Fibroblast of upper back skin (primary cell): ENCODE results near the gene DDX41.
A peak's percentile ranks its signal among the peaks of the same experiment; 100 is the strongest.
"Not testable (repeated sequence)": the region's sequence is repeated elsewhere in the genome, so short reads cannot be mapped to it uniquely, and the experiment has no call there.

ENCODE experiments used
- DNase-seq: peaks from one replicate; pipeline ENCODE4 v3.0.0-alpha.2; 2013

DDX41 gene

DNA sequence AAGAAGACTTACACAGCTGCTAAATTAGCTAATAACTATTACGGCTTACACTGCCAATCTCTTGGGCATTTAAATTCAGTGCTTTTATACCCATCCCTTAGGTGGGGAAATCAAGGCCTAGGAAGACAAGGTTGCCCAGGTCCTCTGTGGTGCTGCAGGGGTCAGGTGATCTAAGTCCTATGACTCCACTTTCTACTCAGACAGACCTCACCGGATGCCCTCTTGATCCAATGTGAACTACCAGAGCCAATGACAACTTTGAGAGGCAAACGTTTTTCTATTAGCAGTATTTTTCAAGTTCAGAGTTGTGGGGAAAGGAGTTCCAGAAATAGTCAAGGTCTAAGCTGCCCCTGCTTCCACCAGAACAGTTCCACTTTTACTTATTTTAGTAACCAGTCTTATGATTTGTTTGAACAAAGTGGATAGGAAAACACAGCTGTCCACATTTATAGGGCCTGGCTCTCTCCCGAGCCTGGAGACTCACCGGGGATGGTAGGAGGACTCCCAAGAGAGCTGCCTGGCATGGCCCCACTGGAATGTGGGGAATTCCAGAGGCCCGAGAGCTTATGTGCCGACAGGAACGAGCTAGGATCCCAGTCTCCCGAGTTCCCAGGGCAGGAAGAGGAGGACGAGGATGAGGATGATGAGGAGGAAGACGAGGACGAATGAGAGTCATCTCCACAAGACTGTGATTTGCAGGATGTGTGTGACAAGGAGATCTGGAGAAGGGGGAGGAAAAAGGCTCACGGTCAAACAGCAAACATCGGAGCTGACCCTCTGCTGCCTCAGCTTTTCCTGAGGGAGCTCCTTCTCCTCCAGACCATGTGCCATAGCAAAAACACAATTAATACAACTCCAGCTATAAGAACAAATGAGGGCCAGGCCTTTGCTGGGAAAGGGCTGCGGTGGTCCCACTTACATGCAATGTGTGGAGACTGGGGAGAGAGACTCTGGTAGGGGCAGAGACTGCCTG lies 20.9 kb upstream of the DDX41 start:
- peak; percentile 81 for DNase-seq

DNA sequence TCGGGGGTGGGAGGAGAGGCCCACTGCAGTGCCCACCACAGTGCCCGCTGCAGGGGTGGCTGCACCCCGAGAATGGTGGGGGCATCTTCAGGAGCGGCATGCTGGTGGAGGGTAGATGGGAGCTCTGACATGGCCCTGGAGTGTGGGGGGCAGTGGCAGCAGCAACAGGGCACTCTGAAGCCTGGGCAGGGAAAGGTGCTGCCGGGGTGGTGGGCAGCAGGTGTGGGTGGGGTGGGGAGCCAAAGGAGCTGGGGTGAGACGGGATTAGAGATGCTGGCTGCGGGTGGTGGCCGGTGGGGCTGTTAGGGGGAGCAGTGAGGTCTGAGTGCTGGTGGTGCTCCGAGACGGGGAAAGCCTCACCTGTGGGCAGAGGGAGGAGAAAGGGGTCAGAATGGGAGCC lies 19.6 kb upstream of the DDX41 start:
- no peak for DNase-seq

DNA sequence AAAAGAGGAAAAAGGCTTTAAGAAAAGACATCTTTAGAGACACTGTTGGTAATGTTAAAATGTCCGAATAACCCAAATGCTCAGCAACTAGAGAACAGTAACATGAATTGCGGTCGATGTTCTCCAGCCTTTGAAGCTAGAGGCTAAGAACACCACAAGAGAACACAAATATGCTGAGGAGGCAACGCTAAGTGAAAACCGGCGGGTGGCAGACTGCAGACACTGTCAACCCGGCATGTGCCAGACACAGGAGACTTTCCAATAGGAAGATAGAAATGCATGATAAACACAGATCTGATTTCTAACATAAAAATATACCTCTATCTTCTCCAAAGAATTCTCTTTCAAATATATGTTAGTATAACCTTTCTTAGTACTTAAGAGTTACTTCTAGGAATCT lies 18.4 kb upstream of the DDX41 start:
- no peak for DNase-seq

DNA sequence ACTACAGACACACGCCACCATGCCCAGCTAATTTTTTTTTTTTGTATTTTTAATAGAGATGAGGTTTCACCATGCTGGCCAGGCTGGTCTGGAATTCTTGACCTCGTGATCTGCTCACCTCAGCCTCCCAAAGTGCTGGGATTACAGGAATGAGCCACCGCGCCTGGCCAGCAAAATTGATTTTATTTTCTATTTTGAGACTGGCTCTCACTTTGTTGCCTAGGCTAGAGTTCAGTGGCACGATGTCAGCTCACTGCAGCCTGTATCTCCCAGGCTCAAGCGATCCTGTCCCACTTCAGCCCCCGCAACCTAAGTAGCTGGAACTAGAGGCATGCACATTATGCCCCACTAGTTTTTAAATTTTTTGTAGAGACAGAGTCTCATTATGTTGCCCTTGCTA lies 17.7 kb upstream of the DDX41 start:
- not testable (repeated sequence) for DNase-seq

DNA sequence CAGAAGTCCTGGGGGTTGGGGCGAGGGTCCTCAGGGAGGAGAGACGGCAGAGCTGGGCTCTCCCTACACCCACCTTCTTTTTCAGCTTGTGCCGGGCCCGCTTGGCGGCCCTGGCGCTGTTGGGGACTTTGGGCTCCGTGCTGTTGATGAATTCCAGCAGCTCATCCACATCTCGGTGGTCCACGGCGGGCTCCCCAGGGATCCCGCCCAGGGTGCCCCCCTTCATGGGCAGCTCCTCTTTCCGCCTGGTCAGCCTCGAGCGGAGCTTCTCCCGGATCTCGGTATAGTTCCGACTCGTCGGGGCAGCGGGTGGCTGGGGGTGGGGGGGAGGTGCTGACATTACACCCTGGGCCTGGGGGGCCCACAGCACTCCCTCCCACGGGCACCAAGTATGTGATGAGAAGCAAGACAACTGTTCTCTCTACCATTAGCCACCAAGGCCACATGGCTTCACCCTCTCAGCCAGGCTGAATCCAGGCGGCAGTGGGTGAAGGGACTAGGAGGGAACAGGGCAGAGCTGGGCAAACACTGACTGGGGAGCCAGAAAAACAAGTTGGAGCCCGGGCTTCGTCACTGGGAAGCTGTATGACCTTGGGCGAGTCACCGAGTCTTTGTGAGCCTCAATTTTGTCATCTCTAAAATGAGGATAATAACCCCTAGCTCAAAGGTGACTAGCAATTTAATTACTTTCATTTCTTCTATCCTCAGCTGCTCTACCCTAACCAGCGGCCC lies 14.6 kb upstream of the DDX41 start:
- no peak for DNase-seq

DNA sequence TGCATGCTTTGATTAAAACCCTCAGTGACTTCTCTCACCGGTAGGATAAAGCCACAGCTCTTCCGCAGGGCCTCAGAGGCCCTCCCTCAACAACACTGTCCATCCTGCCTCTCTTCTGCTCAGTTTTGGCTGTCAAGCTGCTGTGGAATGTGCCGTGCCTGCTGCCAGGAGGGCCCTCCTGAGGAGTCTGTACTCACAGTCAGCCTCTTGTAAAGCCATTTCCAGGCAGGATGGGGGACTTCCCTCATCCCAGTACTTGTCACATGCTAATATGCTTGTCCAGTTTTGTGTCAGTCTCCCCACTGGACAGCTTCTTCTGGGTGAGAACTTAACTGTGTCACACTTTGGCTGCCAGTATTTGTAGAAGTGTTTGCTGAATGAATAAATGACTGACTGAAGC lies 13.9 kb upstream of the DDX41 start:
- no peak for DNase-seq

DNA sequence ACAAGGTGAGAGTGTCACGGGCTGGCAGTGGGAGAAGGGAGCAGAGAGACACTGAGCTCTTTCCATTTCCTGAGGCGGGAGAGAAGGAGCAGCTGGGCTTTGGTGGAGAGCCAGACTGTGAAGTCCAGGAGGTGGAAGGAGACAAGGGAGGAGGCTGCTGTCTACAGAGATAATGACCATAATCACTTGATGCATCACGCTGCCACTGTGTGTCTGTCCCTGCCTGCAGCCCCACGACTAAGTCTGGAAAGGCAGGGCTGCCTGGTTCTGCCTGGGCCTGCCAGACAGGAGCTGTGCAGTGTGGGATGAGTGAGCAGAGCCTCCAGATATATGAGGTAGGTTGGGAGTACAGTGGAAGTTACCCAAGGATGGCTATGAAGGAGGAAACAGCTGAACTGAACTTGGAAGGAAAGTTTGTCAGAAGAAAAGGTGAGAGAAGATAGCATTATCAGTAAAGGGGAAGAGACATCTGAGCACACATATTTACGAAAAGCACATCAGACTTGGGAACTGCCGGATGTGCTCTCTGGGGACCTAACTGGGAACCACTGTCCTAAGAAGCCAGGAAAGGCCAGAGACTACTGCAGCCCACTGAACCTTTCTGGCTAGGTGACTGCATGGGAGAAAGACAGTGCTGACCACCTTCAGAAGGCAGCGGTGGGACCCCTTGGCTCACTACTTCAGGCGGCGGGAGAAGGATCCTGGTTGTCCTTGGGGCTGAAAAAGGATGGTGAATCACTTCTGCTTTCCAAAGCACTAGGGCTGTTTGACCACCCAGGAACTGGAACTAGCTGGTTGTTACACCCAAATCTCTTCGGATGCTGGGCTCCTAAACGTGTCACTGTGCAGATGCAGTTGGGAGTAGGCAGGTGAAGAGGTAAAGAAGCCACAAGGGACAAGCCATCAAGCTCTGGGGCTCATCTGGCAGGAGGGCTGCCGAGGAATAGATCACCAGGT lies 12.8 kb upstream of the DDX41 start:
- DNase-seq, result no peak

DNA sequence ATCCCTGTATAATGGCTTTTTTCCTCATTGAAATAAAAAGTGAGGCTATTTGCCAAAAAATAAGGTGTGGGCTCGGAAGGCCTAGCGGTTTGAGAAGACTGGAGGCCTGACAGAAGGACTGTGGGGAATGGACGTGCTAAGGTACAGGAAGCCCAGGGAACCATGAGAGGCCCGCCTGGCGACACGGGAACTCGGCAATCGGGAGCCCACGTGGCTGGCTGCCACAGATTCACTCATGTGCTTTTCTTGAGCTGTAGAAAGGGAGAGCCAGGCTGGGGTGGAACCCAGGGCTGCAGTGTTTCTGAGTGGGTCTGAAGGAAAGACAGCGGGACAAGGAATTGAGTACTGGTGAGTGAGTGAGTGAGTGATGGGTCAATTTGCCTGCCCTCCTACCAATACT lies 11.9 kb upstream of the DDX41 start:
- no peak for DNase-seq

DNA sequence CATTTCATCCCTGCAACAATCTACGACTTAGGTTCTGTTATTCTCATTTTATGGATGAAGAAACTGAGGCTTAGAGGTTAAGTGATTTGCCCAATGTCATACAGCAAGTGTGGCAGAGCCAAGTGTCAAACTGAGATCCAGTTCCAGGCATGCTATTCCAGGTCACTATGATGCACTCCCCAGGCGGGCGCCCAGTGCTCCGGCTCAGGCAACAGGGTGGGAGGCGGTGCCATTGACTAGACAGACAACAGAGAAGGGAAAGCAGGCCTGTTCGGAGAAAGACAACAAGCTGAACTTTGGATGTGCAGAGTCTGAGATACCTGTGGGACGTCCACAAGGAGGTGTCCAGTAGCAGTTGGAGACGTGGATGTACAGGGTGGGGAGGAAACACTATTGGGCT lies 10.8 kb upstream of the DDX41 start:
- no peak for DNase-seq

DNA sequence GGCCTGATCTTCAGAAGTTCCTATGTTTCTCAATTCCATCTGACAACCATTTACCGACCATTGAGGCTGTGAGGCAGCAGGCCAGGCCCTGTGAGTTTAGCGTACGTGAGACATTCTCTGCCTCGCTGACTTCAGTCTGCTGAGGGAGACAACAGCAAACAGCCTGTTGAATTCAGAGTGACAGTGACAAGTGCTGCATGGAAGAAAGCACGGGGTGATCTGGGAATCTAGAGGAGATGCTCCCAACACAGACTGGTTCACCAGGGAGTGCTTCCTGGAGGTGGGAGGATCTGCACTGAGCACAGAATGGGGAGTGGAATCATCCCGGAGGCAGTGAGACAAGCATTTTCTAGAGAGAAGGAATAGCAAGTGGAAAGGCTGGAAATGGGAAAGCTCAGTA lies 10.0 kb upstream of the DDX41 start:
- no peak for DNase-seq

DNA sequence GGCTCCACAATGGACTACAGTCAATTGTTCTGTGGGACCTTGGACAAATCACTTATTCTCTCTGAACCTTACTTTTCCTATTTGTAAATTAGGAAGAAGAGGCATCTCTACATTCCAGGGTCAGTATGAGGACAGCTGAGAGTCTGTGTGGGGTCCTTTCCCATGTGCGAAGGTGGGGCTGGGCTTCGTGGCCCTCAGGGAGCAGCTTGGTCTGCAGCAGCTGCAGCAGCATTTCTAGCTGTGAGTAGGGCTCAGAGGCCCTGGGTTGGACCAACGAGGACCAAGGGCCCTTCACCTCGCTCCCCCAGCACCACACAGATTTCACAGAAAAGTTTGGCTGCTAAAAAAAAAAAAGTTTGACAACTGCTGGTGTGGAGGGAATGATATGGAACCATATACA lies 9.4 kb upstream of the DDX41 start:
- DNase-seq, result no peak

DNA sequence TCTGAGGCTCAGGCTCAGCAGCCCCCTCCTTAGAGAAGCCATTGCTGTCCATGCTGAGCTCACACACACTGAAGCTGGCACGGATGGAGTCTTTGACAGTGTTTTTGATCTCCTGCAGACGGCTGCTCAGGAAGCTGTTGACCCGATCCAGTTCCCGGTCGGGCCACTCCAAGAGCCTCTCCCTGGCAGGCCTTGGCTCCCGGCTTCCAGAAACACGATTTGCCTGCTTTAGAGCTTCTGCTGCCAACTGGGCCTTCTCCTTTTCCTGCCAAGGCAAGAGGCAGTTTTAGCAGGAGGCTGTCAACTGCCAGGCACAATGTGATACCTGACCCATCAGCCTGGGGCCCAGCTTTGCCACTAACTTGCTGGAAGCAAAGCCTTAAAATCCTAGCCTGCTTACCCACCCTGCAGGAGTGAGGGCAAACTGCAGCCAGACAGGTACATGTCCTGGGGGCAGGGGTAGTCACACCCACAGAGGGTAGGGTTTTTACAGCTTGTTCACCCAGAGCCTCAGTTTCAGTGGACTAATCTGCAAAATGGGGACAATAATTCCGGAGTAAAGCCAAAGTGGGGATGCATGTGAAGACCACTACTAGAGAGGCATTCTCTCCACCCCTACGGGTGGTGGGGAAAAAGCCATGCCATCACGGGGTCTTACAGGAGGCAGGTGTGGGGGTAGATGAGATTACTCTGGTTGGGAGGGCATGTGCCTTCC lies 8.3 kb upstream of the DDX41 start:
- no peak for DNase-seq

DNA sequence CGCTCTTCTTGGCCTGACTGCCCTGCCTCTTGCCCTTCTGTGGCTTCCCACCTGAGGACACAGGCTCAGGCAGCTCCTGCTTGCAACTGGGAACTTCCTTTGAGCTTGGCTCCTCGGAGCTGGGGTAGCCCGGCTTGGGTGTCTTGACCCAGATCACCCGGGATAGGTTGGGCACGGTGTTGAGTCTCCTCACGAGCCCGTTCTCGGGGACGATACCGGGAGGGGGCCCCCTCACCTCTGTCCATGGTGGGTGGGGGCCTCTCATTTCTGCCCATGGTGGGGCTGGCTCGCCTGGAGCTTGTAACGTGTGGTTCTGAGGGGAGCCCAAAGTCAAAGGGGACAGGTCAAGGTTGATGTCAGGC lies 7.8 kb upstream of the DDX41 start:
- no peak for DNase-seq

DNA sequence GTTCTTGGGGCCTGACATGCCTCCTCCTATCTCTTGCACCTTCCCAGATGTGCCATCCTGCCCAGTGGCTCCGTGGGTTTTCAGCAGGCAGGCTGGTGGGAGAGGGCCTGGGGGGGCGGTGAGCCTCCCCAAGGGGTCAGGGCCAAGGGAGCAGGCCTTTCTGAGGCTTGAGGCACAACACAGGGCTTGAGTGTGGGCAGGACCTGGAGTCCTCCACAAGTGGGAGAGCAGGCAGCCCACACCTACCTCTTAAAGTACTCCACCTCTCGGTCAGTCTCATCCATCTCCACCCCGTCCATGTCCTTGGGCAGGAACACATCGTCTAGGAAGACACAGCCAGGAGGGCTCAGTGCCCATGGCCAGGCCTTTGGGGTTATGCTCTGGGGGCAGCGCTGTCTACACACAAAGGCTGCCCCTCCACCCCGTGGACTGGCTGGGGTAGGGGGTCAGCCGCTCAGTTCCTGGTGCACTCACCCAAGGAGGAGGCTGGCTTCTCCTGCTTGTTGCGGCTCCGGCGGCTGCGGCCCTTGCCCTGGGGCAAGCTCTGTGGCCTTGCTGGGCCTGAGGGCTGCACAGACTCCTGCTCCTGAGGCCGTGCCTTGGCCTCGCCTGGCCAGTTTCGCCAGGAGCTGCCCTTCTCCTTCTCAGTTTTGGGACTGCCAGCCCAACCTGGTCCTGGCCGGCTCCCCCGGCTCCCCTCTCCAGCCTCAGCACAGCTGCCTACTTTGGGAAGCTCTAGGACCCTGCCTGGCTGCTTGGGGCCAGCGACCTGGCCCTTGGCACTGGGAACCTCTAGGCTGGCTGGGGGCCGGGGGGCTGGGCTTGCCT lies 7.2 kb upstream of the DDX41 start:
- no peak for DNase-seq

DNA sequence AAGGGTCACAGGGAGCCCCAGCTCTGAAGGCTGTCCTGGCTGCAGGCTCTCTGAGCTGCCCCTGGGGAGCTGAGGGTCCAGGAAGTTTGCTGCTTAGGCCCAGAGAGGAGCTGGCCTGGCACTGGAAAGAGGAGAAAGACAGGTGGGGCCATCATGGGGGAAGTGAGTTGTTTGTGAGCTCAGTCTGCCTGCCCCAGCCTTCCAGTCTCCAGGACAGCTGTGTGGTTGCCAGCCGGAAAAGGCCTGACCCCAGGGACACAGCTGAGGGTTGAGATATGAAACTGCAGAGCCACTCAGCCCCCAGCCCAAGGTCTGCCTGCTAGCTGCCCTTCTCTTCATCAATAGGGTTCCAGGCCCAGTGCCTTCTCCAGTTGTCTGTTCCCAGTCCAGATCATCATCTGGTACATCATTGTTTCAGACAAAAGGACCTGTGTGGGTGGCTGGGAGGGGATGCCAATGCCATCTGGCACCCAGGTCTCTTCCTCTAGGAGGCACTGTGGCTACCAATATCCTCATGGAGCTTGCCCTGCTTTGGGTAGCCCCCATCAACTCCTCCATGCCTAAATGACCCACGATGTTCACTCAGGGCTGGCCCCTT lies 4.3 kb upstream of the DDX41 start:
- no peak for DNase-seq

DNA sequence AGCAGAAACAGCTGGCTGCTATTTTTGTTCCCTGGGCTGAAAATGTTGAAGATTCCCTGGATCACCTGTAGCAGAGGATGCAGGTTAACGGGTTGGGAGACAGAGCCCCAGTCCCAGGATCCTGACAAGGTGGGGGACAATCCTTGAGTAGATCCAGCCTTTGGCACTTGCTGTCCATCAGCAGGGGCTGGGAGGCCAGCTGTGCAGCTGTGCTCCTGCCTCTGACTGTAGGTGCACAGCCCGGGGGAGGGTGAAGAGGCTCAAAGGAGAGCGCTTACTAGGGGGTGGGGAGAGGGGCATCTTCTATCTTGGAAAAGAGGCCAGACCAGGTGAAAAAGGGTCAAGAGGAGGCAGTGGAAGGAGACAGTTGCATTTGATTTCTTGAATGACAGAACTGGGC lies 3.5 kb upstream of the DDX41 start:
- no peak for DNase-seq

DNA sequence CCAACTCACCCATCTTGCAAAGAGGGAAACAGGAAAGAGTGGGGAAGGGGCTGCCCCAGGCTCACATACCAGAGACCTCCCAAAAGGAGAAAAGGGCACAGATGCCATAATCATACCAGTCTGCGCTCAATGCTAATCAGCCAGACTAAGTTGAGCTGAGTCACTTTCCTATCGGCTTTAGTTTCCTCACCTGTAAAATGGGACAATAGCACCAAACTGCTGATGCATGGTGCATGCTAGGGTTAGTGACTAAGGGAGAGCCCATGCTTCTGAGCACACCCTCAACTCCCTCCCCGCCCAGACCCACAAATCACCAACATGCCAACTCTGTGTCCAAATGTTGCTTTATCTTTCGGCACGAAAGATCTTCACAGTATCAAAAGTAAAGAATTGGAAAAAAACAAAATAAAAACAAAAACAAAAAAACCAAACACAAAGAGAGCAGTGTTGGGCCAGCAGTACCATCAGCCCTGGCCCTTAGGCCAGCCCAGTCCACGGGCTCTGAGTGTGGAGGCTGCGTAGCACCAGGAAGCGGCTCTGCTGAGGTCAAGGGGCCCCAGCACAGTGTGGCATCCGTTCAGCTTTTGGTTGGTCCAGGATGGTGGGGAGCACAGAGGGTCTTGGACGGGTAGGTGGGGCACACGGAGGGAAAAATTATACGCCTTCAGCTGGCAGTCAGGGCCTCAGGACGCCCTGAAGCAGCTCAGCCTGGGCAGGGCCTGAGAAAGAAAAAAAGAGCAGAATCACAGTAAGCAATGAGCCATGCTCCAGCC lies 2.9 kb upstream of the DDX41 start:
- no peak for DNase-seq

DNA sequence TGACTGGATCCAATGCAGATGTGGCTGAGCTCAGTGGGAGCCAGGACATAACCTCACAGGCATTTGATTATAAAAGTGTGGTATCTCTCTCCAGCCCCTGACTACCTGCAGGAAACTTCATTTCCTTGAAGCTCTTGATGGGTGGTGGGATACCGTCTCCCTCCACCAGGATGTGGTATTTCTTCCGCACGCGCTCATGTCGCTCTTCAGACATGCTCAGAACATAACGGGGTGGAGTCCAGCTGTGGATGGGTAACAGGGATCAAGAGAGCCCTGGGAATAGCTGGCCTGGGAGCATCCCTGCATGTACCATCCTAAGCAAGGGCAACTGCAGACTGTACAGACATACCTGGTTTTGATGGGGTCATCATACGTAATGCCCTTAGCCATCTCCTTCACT lies 1.2 kb downstream of the DDX41 start:
- no peak for DNase-seq

DNA sequence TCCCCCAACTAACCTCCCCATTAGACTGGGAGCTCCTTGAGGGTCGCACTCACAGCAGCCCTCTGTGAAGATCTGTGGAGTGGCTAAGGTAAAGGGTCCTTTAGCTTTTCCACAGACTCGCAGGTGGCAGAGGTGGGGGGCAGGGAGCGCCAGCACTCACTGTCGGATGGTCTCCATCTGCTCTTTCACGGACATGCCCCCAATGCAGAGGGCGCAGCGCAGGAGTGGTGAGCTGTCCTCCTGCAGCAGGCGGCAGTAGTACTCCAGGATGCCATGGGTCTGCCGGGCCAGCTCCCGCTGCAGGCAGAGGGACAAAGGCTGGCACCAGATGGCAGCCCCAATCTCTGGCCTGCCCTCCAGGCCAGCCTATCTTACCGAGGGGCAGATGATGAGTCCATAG lies 2.2 kb downstream of the DDX41 start:
- no peak for DNase-seq

DNA sequence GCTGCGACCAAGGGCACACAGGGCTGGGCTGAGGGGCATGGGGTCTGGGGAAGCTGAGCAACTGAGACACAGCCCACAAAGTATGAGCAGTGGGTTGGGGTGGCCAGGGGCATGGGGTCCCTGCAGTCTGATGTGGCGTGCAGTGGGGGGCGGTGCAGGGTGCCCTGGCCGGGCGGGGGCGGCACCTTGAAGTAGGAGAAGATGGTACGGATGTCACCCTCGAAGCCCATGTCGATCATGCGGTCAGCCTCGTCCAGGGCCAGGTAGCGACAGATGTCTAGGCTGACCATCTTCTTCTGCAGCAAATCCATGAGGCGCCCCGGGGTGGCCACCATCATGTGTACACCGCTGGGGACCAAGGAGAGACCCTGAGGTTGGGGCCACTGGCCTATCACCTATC lies 3.3 kb downstream of the DDX41 start:
- no peak for DNase-seq
